Epithelial cell of prostate (primary cell): Measurements from ENCODE around the gene OBSCN.
"Not testable (repeated sequence)": the region's sequence is repeated elsewhere in the genome, so short reads cannot be mapped to it uniquely, and the experiment has no call there.

Experiments used
- DNase-seq: peaks from one replicate; pipeline ENCODE4 v3.0.0-alpha.2; 2011; ENCODE audit warnings: low read depth, low spot score
- H3K27ac ChIP-seq: fragments of 450-650 bp; 2 replicates; pipeline ENCODE4 v1.5.1; 2017; ENCODE audit warnings: mild to moderate bottlenecking

Gene OBSCN

GRCh38 chr1:228168563-228169270, 39.1 kb upstream of the OBSCN start:
- no peak overlapping the region for H3K27ac ChIP-seq
- DNase-seq = no peak

DNA sequence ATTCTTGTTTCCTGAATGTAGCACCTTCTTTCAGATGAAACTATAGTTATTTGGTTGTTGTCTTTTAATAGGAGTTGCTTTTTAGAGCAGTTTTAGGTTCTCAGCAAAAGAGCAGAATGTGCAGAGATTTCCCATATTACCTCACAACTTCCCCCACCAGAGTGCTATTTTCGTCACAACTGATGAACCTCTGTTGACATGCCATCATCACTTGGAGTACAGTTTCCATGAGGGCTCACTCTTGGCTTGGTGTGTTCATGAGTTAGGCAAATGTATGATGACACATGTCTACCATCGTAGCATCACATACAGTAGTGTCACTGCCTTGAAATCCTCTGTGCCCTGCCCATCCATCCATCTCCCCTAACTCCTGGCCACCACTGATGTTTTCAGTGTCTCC, 38.5 kb upstream of the OBSCN start:
- H3K27ac ChIP-seq = no peak overlapping the region
- no peak for DNase-seq

- no peak overlapping the region for H3K27ac ChIP-seq
- no peak for DNase-seq
Observed at GRCh38 chr1:228170666-228171065, 37.2 kb upstream of the OBSCN start.

DNA sequence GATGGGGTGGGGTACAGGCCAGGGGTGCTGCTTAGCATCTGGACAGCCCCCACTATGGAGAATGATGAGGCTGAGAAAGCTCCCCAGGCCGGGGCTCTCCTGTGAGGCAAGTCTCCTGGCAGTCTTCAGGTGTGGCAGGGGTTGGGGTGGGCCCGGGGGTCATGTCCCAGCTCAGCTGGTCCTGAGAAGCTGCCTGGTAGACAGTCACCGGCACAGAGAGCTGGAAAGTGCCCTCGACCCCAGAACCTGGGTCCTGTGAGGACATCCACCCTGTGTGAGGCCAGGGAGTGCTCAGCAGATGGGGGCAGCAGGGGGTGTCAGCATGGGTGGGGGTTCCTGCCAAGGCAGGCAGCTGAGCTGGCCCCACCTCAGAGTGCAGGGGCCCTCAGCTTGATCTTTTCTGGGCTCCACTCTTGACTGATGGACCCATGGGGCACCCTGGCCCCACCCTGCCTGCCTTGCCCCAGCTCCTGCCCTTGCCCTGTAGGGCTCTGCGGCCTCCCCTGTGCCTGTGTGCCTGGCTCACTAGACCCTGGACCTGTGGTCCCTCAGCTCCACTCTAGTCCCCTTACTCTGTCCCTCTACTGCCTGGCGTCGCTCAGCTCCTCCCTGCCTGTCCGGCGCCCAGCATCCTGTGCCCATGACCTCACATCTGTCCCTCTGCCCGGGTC, 36.5 kb upstream of the OBSCN start:
- no peak overlapping the region for H3K27ac ChIP-seq
- DNase-seq = no peak

DNA sequence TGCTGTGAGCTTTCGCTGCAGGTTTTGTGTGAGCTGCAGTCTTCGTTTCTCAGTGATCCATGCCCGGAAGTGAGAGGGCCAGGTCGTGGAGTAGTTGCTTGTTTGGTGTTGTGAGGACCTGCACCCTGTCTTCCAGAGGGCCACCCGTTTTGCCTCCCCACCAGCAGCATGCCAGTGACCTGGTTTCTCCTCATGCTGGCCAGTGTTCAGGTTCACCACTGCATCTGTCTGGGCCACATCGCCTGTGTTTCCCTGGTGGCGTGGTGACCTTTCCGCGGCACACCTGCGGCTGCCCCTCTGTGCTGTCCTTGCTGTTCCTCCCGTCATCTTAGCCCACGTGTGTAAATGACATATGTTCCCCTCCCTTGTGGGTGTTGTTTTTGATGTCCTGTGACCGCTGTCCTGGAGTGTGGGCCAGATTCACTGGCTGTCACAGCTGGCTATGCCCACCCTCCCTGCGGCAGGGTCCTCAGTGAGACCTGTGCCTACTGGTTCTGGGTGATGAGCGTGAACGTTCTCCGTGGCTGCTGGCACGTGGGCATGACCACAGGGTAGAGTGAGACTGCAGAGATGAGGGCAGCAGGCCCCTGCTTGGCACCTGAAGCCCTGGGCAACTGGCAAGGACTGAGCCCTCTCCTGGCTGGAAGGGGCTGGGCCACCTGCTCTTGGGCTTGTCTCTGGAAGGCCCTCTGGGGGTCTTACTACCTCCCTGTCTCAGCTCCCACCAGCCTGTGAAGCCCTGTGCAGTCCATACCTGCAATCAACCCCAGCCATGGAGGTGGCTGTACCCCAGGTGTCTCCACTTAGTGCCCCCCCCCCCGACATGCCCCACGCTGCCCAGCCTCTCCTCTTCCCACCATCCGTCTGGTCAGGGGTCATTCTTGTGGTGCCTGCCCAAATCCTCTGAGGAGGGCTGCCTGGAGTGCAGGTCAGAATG, 35.0 kb upstream of the OBSCN start:
- H3K27ac ChIP-seq = no peak overlapping the region
- DNase-seq = no peak

GRCh38 chr1:228173528-228174481, 34.0 kb upstream of the OBSCN start:
- H3K27ac ChIP-seq, DNase-seq: not testable (repeated sequence)

- H3K27ac ChIP-seq = no peak overlapping the region
Observed at GRCh38 chr1:228174482-228175315, 33.1 kb upstream of the OBSCN start.

DNA sequence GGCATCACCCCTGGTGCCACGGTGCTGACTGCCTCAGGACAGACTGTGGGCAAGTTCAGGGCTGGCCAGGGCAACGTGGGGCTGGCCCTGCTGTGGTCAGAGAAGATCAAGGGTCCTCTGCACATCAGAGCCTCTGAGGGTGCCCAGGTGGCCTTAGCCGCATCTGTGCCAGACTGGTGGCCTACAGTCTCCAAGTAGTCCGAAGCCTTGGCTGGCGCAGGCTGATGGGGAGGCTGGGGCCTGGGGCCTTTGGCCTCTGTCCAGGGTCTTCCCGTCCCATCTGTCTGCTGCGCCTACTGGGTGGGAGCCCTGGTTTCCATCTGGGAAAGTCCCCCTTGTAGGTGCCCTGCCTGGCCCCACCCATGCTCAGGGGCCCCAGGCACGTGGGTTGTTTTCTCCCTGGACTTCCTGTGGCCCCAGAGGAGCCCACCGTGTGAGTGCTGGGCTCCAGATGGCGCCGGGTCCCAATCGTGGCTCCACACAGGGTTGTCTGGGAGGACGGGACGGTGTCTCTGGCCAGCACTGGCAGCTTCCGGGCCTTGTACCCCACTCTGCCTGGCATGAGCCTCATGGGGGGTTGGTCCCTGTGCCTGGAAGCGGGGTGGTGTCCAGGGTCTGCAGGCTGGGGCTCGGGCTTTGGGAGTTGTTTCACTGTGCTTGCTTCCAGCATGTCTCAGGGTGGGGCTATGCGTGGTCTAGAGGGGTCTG, 32.4 kb upstream of the OBSCN start:
- no peak for DNase-seq
- no peak overlapping the region for H3K27ac ChIP-seq

More at GRCh38 chr1:228174482-228175315, 33.1 kb upstream of the OBSCN start:
- no peak for DNase-seq

DNA sequence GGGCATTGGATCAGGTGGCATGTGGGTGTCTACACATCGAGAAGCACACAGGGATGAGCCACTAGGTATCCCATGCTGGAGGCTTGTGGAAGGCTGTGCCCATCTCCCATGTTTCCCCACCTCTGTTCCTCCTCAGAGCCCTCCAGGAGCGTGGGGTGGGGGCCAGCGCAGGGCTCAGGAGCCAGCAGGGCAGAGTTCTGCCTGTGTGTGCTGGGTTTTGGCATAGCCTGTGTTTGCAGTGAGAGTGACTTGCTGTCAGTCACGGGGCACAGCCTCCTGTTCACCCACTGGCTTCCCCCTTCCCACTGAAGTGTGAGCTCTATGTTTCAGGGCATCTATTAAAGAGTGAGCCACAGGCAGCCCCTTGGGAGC, 31.8 kb upstream of the OBSCN start:
- no peak for DNase-seq
- no peak overlapping the region for H3K27ac ChIP-seq

GRCh38 chr1:228176461-228177182, 31.2 kb upstream of the OBSCN start:
- H3K27ac ChIP-seq = no peak overlapping the region
- no peak for DNase-seq

DNA sequence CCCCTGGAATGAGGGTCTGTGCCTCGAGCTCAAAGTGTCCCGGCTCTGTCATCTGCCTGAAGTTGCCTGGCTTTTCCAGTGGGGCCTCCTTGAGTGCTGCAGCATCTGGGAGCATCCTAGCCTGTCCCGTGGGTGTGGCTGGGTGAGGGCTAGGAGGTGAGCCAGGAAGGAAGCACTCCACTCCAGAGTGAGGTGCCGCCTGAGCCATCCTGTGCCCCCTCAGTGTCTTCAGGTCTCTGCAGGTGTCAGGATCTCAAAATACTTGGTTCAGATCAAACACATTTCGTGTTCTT, 30.7 kb upstream of the OBSCN start:
- H3K27ac ChIP-seq = no peak overlapping the region
- DNase-seq = no peak

DNA sequence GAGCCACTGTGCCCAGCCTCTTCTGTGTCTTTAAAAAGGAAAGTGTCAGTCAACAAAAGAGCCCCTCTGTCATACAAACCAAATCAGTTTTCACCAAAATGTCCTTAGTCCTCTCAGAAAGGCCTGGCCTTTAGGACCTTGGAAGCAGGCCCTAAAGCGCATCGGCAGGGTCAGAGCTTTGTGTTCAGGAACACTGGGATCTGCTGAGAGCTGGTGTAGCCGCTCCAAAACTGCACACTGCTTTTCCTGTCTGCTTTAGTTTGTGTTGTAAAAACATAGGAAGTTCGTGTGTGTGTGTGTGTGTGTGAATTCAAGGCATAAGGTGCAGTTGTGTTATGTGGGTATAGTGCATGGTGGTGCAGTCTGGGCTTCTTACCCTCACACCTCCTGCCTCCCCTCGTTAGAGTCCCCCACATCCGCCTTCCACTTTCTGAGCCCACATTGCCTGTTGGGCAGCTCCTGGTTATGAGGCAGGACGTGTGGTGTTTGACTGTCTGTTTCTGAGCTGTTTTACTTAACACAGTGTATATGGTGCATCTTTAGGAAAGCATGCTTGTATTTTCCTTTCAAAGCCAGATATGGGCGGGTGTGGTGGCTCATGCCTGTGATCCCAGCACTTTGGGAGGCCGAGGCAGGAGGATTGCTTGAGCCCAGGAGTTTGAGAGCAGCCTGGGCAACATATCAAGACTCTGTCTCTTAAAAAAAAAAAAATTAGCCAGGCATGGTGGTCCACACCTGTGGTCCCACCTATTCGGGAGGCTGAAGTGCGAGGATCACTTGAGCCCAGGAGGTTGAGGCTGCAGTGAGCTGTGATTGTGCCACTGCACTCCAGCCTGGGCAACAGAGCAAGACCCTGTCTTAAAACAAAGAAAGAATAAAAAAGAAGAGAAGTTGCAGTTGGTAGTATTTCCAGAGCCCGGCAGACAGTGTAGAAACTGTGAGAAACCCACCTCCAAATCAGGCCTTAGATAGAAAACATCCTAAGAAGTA, 29.8 kb upstream of the OBSCN start:
- DNase-seq = no peak

DNA sequence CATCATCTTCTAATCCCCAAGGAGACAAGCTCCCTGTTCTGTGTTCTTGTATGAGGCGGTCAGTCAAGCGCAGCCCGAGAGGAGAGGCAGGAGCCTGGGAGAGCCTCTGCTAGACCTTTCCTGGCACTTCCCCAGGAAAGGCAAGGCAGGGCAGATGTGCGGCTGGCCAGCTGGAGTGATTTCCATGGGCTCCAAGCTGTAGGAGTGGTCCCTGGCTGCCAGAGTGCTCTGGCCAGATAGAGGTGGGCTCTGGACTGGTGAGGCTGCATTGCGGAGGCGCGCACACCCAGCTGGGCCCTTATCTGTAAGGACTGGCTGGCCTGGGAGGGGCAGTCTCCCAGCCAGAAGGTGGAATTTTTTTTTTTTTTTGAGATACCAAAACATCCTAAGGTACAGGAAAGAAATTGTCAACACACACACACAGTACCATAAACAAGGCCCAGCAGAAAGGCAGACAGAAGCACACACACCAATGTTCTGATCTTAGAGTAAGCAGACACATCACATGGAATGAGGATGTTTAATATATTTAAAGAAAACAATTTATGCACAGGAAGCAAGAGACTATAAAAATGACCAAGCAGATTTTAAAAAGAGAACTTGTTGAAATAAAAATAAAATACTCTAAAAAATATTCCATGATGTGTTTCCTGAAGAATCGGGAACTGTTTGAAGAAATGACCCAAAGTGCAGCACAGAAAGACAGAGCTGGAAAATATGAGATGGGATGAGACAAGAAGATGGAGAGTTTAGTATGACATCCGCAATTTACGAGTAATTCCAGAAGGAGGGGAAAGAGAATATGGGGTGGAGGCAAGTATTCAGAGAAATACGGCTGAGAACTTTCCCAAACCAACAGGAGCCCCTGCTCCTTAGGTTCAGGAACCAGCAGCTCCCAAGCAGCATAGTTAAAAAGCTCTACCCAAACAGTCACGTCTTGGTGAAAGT, 28.8 kb upstream of the OBSCN start:
- H3K27ac ChIP-seq = no peak overlapping the region
- DNase-seq = no peak

More for the DNA sequence above, 29.8 kb upstream of the OBSCN start:
- no peak overlapping the region for H3K27ac ChIP-seq

DNA sequence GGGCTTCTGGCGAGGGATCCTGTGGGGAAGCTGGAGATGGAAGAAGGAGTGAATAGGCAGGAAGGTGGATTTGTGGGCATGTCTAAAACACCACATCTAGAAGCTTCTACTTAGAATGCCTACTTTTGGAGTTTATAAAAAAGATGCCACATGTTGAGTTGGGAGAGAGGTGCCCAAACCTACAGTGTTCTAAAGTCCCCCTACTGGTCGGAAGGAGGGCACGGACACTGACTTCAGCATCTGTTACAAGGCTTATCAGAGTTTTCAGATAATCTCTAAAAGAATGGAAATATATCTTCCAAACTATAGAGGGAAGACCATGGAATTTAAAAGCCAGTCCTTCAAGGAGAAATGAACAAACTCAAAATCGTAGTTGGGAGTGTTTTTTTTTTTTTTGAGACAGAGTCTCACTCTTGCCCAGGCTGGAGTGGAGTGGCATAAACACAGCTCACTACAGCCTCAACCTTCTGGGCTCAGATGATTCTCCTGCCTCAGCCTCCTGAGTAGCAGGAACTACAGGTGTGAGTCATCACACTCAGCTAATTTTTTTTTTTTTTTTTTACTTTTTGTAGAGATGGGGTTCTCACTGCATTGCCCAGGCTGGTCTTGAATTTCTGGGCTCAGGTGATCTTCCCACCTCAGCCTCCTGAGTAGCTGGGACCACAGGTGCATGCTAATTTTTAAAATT, 27.4 kb upstream of the OBSCN start:
- no peak for DNase-seq
- H3K27ac ChIP-seq = no peak overlapping the region

- H3K27ac ChIP-seq = no peak overlapping the region
- no peak for DNase-seq
Observed at GRCh38 chr1:228180959-228181644, 26.7 kb upstream of the OBSCN start.
